Measurements from ENCODE around the gene SRPK3.

SRPK3 gene

DNA sequence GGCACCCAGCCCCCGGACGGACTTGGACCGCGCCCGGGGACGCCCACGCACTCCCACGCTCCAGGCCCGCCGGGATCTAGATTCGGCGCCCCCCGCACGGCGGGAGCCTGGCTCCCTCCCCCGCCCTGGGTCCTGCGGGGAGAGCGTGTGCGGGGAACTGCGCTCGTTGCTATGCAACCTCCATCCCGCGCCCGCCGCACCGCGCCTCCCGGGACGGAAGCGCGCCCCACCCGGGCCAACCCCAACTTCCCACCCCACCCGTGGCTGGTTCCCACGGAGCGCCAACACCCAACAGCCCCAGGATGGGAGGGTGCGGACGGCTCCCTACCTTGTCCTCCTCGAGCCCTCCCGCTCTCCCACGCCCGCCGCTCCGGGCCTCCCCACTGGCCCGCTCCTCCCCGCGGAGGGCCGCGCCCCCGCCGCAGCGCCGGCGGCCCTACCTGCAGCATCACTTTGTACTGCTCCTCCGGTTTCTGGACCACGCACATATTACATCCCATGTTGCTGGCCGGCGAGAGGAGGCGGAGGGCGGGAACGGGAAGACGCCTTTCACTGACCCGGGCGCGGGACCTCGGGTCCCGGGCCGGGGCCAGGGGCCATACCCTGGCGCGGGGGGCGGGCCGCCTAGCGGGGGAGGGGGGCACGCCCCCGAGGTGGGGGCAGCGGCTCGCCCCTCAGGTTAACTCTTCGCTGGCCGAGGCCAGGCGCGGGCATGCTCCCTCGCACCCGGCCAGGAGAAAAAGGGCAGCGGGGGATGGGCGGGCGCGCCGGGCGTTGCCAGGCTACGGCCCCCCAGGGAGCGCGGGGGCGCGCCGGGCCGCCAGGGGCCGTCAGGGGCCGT is 49.2 kb downstream of the SRPK3 start, which contains the start of gene PDZD4:
Gene PDZD4 (minus strand): TSS at position 746 of the 841 bp plus-strand sequence. CDS start 246 bp downstream, at position 500.
- no peak within 1 kb of the TSS for H3K27ac Mint-ChIP-seq
- peak within 1 kb of the TSS; percentile 24 for H3K4me3 Mint-ChIP-seq
- H3K9me3 Mint-ChIP-seq, result no peaks in the 10 kb centered on the region
- ATAC-seq (no peak), DNase-seq (no peak)
- H3K36me3 Mint-ChIP-seq (ENCODE audit: low read depth), result no peaks in the 10 kb centered on the region
- H3K27me3 Mint-ChIP-seq, result peaks cover 18% of the 10 kb centered on the region
- H3K4me1 Mint-ChIP-seq, result peaks cover 3% of the 10 kb centered on the region

DNA sequence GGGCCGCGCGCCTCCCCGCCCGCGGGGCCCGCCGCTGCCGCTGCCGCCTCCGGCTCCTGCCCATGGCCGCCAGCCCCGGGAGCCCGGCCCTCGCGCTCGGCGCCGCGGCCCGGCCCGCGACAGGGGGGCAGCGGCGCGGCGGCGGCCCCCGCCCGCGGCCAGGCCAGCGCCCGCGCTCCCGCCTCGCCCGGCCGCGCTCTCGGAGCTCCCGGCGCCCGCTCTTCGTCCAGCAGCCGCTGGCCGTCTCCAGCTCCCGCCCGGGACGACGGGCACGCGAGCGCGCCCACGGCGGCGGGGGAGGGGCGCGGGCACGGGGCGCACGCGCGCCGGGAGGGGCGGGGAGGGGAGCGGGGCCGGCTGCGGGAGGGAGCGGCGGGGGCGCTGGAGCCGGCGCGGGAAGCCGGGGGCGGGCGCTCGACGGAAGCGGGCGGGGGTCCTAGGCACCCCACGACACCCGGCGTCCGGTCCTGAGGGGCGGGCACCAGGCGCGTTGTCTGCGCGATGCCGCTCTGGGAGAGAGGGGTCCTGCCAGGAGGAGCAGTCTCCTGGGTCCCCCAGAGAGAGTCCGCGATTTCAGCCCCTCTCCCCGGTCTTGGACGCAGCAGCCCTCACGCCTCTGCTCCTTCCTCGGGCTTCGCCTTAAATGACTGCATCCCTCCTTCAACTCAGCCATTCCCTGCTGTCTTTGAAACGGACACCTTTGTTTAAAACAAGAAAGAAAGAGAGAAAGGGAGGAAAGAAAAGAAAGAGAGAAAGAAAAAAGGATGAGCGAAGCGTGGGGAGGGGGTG is 50.0 kb downstream of the SRPK3 start:
- no peak overlapping the region for H3K4me3 Mint-ChIP-seq
- peaks cover 16% of the 10 kb centered on the region for H3K27me3 Mint-ChIP-seq
- no peaks in the 10 kb centered on the region for H3K9me3 Mint-ChIP-seq
- H3K27ac Mint-ChIP-seq, result no peak overlapping the region
- DNase-seq (no peak), ATAC-seq (no peak)
- peaks cover 3% of the 10 kb centered on the region for H3K4me1 Mint-ChIP-seq
- H3K36me3 Mint-ChIP-seq (ENCODE audit: low read depth), result no peaks in the 10 kb centered on the region

DNA sequence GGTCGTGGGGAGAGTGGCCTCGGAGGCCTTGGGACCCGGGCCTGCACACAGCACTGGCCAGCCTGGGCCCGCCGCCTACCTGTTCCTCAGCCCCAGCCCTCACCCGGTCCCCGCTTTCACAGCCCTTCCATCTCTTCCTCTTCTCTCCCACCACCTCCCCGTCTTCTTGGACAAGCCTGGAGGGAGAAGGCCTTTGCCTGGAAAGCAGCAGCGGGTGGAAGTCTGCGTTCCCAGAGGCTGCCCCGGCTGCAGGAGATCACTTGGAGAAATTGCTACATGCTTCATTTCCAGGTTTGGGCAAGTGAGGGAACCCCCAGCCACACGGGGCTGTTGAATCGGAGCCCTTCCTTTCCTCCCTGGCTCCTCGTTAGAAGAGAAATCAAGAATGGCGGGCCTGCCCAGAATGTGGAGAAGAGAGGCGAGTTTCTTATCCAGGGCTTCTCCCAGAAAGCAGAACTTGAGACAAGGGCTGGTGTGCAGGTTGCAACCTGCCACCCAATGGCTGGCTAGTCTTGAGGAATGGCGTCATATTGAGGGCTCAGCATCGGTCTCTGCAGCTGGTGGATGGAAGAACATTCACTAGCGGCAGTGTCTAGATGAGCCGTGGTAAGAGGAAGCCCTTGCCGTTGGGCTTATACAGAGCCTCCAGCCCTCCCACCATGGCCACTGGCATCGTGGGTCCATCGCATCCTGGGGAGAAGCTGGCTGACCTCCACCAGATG is 50.7 kb downstream of the SRPK3 start:
- H3K36me3 Mint-ChIP-seq (ENCODE audit: low read depth), result no peaks in the 10 kb centered on the region
- no peak overlapping the region for H3K27ac Mint-ChIP-seq
- no peak overlapping the region for H3K4me3 Mint-ChIP-seq
- DNase-seq (no peak), ATAC-seq (no peak)
- no peaks in the 10 kb centered on the region for H3K9me3 Mint-ChIP-seq
- H3K4me1 Mint-ChIP-seq, result peaks cover 3% of the 10 kb centered on the region
- peaks cover 16% of the 10 kb centered on the region for H3K27me3 Mint-ChIP-seq

DNA sequence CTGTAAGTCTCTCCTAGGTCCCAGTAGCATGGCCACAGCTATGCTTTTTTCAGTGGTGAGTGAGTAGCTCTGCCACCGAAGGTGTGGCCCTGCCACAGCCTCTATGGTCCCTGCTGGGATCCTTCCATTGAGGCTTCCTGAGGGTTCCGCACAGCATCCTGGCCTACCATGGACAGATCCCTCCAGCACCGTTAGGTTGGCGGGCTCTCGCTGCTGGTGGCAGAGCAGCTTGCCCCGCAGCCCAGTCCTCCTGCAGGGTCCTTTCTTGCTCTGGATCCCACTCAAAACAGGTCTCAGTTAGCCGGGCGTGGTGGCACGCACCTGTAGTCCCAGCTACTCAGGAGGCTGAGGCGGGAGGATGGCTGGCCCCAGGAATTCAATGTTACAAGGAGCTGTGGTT is 51.9 kb downstream of the SRPK3 start:
- DNase-seq (no peak), ATAC-seq (no peak)
- Mint-ChIP-seq H3K27ac (no peak overlapping the region), H3K9me3 (no peaks in the 10 kb centered on the region), H3K27me3 (peaks cover 12% of the 10 kb centered on the region), H3K4me3 (no peak overlapping the region), H3K4me1 (peaks cover 2% of the 10 kb centered on the region), H3K36me3 (ENCODE audit: low read depth) (no peaks in the 10 kb centered on the region)
